NCI-H510A (cell line): ENCODE data around the gene CCN2.
"Not testable (repeated sequence)": the region's sequence is repeated elsewhere in the genome, so short reads cannot be mapped to it uniquely, and the experiment has no call there.

Experiments
- DNase-seq: peaks from one replicate; lab custom pipeline; 2025; lab: John Stamatoyannopoulos, UW

Gene CCN2

DNA sequence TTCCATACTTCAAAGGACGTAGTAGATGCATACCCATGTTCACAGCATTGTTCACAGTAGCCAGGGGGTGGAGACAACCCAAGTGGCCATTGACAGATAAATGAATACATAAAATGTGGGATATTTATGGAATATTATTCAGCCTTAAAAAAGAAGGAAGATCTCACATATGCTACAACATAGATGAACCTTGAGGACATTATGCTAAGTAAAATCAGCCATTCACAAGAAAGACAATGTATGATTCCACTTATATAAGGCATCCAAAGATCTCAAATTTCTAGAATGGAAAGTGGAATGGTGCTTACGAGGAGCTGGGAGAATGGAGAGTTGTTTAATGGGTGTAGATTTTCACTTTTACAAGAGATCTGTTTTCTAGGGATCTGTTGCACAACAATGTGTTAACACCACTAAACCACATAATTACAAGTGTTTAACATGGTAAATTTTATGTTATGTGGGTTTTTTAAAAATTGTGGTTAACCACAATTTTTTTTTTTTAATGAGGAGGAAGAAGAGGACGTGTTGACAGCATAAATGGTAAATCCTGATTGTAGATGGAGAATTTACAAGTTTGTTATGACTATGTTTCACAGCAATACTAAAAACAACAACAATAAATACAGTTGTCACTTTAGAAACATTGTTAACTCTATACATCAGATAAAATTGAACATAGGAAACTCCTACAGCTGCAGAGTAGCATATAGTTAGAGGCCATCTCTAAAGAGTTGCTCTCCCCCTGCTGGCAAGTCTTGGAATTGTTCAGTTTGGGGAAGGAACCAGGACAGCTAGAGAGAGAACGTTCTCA is 41.6 kb downstream of the CCN2 start:
- no peak for DNase-seq

GRCh38 chr6:131908787-131909186 is 42.4 kb downstream of the CCN2 start:
- DNase-seq, result not testable (repeated sequence)

DNA sequence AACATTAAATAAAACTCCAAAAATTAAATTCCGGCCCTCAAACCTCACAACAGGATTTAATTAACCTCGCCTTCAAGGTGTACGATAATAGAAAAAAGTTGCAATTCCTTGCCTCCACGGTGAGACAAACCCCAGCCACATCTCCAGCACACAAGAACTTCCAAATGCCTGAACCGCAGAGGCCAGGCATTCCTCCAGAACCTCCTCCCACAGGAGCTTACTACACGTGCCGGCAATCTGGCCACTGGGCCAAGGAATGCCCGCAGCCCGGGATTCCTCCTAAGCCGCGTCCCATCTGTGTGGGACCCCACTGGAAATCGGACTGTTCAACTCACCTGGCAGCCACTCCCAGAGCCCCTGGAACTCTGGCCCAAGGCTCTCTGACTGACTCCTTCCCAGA is 47.4 kb downstream of the CCN2 start:
- DNase-seq, result not testable (repeated sequence)

- not testable (repeated sequence) for DNase-seq
Observed at GRCh38 chr6:131901326-131901873, 49.8 kb downstream of the CCN2 start.

DNA sequence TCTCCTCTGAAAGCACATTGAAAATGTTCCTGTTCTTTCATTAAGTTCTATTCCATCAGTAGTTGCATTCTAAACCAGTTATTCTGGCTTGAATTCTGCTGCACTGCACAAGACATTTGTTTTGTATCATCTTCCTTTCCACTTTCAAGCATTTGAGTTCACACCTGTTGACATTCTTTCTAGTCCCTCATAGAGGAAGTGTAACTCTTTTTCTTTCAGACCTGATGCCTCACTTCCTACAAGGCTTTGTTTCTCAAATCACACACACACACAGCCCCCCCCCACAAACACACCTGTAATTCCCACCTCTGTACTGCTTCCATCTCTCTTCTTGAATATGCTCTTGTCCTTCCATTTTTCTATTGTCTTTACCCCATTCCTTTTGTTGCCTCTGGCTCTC is 50.9 kb downstream of the CCN2 start:
- no peak for DNase-seq

- DNase-seq, result no peak
Observed at GRCh38 chr6:131898718-131899117, 52.5 kb downstream of the CCN2 start.
